DOHH2 (cell line): Measurements from ENCODE around the gene SREBF1.

Source experiments
- H3F3A ChIP-seq: fragments of 200-600 bp; sonication (generic), shearing (Covaris generic); 2 replicates; pipeline ENCODE4 v1.6.0; 2016; ENCODE audit warnings: antibody characterized with exemption, mild to moderate bottlenecking; ENCODE audit not compliant: control insufficient read depth, insufficient read depth
- H3K27ac ChIP-seq: fragments of 200-600 bp; sonication (generic); 2 replicates; pipeline ENCODE4 v1.5.1; 2014; ENCODE audit warnings: low read depth, mild to moderate bottlenecking, low read length, moderate library complexity
- H3K27me3 ChIP-seq: fragments of 200-600 bp; sonication (generic); 2 replicates; pipeline ENCODE4 v1.6.1; 2014; ENCODE audit warnings: mild to moderate bottlenecking, low read length, mixed read lengths; ENCODE audit not compliant: control insufficient read depth
- H3K36me3 ChIP-seq: fragments of 200-600 bp; sonication (generic); 2 replicates; pipeline ENCODE4 v1.6.1; 2014; ENCODE audit warnings: mild to moderate bottlenecking, low read length, moderate library complexity, mixed read lengths; ENCODE audit not compliant: control insufficient read depth
- H3K4me1 ChIP-seq: fragments of 200-600 bp; sonication (generic); 2 replicates; pipeline ENCODE4 v1.6.1; 2014; ENCODE audit warnings: mild to moderate bottlenecking, low read length, mixed read lengths; ENCODE audit not compliant: control insufficient read depth
- H3K4me2 ChIP-seq: fragments of 200-600 bp; sonication (generic); 2 replicates; pipeline ENCODE4 v1.6.0; 2014; ENCODE audit warnings: mild to moderate bottlenecking, low read length, moderate library complexity
- H3K4me3 ChIP-seq: fragments of 200-600 bp; sonication (generic); 2 replicates; pipeline ENCODE4 v1.5.1; 2014; ENCODE audit warnings: mild to moderate bottlenecking, low read length, mixed read lengths
- H3K79me2 ChIP-seq: fragments of 200-600 bp; sonication (generic); 2 replicates; pipeline ENCODE4 v1.6.1; 2014; ENCODE audit warnings: mild to moderate bottlenecking, low read length, mixed read lengths; ENCODE audit not compliant: control insufficient read depth
- H3K9me2 ChIP-seq: fragments of 200-600 bp; sonication (generic); replicated peaks from 2 replicates; pipeline ENCODE4 v1.6.1; 2014; ENCODE audit warnings: mild to moderate bottlenecking, low read length, mixed read lengths; ENCODE audit not compliant: control insufficient read depth
- H3K9me3 ChIP-seq: fragments of 200-600 bp; sonication (generic); 2 replicates; pipeline ENCODE4 v1.6.1; 2014; ENCODE audit warnings: antibody characterized with exemption, low read length, mixed read lengths; ENCODE audit not compliant: control insufficient read depth, insufficient read depth
- H4K20me1 ChIP-seq: fragments of 200-600 bp; sonication (generic); 2 replicates; pipeline ENCODE4 v1.6.0; 2014; ENCODE audit warnings: low read depth, mild to moderate bottlenecking, antibody characterized with exemption, low read length, moderate library complexity; ENCODE audit not compliant: control insufficient read depth, insufficient read depth
- CTCF ChIP-seq: fragments of 200-600 bp; sonication (generic); IDR thresholded peaks from one replicate; pipeline ENCODE4 v1.5.1; 2014; ENCODE audit warnings: antibody characterized with exemption, mild to moderate bottlenecking, low read depth, low read length; ENCODE audit not compliant: poor library complexity, severe bottlenecking
- EZH2phosphoT487 ChIP-seq: fragments of 200-600 bp; sonication (generic); IDR thresholded peaks from 2 replicates; pipeline ENCODE4 v1.6.1; 2017; ENCODE audit warnings: borderline replicate concordance, mild to moderate bottlenecking, antibody characterized with exemption, low read length, moderate library complexity, mixed read lengths

SREBF1 gene

GRCh38 chr17:17836818-17837379, at the start of gene SREBF1:
Gene SREBF1, minus strand, starts transcription at chr17:17836986. Its CDS starts 169 bp downstream, at chr17:17836817.
- Histone ChIP-seq H3F3A (peaks cover 21% of the 10 kb centered on the region), H3K36me3 (peaks cover 39% of the 10 kb centered on the region), H3K4me1 (peaks cover 81% of the 10 kb centered on the region), H3K27ac (peak within 1 kb of the TSS; percentile 81), H3K4me2 (peak within 1 kb of the TSS; percentile 99), H3K4me3 (peak within 1 kb of the TSS; percentile 97), H3K9me3 (no peaks in the 10 kb centered on the region), H3K9me2 (no peaks in the 10 kb centered on the region), H3K27me3 (no peaks in the 10 kb centered on the region), H4K20me1 (peaks cover 6% of the 10 kb centered on the region; the same call in 1 of the 2 replicates), H3K79me2 (peaks cover 63% of the 10 kb centered on the region)
- TF ChIP-seq EZH2phosphoT487 (no peak), CTCF (peak; percentile 4)

GRCh38 chr17:17886226-17886625, 49.4 kb upstream of the SREBF1 start:
- Histone ChIP-seq H3K4me3 (no peak overlapping the region), H3K9me3 (no peaks in the 10 kb centered on the region), H3K4me2 (no peak overlapping the region), H3F3A (no peaks in the 10 kb centered on the region), H4K20me1 (0 out of 2 replicates have a peak, but pooled peaks cover 6% of the 10 kb centered on the region), H3K79me2 (no peaks in the 10 kb centered on the region), H3K27ac (no peak overlapping the region), H3K36me3 (no peaks in the 10 kb centered on the region), H3K9me2 (no peaks in the 10 kb centered on the region), H3K4me1 (peaks cover 13% of the 10 kb centered on the region), H3K27me3 (no peaks in the 10 kb centered on the region)
- TF ChIP-seq CTCF (no peak), EZH2phosphoT487 (no peak)

GRCh38 chr17:17884391-17885357, 47.9 kb upstream of the SREBF1 start:
- no peak overlapping the region for H3K4me2 ChIP-seq

More at GRCh38 chr17:17884391-17885357, 47.9 kb upstream of the SREBF1 start:
- Histone ChIP-seq H3K9me3 (no peaks in the 10 kb centered on the region), H3K36me3 (no peaks in the 10 kb centered on the region), H4K20me1 (0 out of 2 replicates have a peak, but pooled peaks cover 6% of the 10 kb centered on the region), H3K4me3 (no peak overlapping the region), H3F3A (no peaks in the 10 kb centered on the region), H3K4me1 (peaks cover 4% of the 10 kb centered on the region), H3K27me3 (no peaks in the 10 kb centered on the region), H3K27ac (no peak overlapping the region), H3K9me2 (no peaks in the 10 kb centered on the region), H3K79me2 (no peaks in the 10 kb centered on the region)
- TF ChIP-seq EZH2phosphoT487 (no peak), CTCF (no peak)
